EL (cell line): ENCODE data around the gene HELZ.
"Not testable (repeated sequence)": the region's sequence is repeated elsewhere in the genome, so short reads cannot be mapped to it uniquely, and the experiment has no call there.

ENCODE experiments used
- DNase-seq: peaks from one replicate; pipeline ENCODE4 v3.0.0-alpha.2; 2016

The HELZ gene

DNA sequence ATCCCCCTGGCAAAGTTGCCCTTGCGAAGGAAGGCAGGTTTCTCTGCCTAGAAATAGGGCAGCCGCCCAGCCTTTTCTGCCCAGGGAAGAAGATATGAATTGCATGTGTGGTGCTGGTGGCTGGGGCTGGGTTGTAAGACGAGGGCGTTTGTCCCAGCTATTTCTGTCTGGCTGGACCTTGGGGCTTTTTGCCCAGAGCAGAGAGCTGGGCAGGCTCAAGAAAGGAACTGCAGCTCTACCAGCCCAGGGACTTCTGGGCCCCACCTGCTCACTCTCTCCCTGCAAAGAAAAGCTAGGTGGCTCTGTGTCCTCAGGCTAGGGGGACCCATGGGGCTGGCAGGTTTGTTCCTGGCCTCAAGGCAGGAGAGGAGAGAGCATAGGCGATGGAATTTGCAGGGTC lies 200.1 kb downstream of the HELZ start:
- no peak for DNase-seq

DNA sequence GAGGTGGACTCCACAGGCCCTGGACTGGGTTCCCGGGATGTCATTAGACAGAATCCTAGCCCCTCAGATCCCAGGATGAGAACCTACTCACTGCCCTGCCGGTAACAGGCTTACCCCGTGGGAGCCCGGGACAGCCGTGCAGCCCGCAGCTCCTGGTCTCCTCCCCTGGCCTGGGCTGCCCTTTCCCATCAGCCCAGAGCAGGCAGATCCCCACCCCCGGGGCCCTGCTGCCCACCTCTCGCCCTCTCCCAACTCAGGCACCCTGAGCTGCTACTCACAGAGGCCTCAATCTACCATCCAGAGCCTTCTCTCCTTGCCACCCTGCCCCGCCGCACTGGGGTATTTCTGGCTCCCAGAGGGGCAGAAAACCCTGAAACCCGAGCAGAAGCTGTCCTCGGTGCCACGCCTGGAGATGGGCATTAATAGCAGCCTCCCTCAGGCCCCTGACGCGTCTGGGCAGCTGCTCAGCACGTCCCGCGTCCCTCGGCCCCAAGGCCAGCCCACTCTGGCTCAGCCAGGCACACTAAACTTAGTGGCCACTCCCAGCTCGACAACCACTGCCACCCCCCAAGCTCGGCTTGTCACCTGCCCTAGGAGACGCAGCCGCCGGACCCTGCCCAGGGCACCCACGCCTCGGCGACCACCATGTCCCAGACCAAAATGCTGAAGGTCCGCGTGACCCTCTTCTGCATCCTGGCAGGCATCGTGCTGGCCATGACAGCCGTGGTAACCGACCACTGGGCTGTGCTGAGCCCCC lies 200.8 kb downstream of the HELZ start, which contains the start of gene CACNG1:
TSS of gene CACNG1 (plus strand) at position 539 of the 757 bp plus-strand sequence. CDS start at position 646, 107 bp downstream.
- no peak for DNase-seq

DNA sequence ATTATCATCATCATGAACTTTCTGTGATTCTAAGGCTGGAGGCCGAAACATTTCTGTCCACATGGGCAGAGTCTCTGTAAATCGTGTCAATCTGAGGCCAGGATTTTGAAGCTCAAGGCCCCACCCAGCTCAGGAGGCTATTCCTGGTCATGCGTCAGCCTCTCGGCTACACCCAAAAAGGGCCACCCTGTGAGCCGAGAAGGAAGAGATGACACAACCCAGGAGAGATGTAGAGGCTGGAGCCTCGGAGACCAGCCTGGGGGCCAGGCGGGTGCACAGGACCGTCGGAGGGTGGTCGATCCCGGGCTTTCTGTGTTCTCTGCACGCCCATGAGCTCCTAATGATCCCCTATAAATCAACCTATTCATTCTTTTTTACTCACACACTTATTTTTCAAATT lies 201.7 kb downstream of the HELZ start:
- DNase-seq, result no peak

DNA sequence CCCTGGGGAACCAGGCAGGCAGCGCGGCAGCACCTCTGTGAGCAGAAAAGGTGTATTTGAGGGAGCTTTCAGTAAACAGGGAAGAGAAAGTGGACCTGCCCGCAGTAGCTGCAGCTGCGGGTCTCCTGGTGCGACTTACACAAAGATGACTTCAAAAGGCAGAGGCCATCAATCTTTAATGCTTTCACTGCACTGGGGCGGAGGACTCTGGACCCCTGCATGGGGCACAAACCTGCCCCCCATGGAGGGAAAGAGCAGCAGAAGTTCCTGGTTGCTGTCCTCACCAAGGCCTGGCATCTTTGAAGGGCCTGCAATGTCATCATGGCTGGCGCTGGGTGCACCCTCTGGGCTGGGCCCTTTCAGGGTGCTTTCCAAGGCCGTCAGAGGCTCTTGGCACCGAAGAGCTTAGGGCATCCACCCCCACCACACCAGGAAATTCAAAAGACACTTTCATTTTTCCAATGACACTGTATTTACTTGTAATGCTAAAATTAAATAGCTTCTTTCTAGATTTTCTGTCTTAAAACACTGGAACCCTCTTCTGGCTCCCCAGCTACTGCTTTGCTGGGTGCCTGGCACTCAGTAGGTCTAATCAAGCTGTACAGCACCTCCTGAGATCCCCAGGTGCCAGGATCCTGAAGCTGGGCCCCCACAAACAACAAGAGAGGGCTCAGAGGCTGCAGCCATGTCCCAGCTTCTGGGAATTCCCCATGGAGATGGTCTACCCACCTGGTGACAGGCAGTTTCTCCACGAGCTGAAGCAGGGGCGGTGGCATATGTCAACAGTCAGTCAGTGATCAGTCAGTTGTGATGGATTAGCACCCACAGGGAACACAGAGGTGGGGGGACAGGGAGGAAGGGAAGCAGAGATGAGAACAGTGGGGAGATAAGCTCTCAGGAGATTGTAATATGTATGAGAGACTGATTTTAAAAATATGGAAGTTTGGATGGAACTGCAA lies 202.8 kb downstream of the HELZ start:
- no peak for DNase-seq

DNA sequence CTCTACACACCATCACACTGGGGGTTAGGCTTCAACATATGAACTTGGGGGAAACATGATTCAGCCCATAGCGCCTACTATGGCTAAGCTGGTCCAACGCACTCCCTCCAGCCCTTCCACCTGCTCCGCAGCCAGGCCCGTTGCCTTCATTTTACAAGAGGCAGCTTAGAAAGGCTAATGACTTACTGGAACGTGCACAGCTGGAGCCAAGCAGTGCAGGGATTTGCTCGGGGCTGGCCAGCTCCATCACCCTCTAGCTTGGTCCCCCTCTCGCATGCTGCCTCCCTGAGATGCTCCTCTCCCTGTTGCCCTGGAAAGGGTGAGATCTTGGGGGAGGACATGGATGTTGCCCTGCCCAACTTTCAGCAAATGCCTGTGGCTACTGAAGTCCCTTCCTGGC lies 203.5 kb downstream of the HELZ start:
- no peak for DNase-seq

DNA sequence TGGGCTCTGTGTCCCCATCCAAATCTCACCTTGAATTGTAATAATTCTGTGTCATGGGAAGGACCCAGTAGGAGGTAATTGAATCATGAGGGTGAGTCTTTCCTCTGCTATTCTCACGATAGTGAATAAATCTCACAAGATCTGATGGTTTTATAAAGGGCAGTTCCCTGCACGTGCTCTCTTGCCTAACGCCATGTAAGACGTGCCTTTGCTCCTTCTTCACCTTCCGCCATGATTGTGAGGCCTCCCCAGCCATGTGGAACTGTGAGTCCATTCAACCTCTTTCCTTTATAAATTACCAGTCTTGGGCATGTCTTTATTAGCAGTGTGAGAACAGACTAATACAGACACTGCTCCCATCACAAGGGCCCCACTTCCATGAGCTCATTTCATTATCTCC lies 203.9 kb downstream of the HELZ start:
- not testable (repeated sequence) for DNase-seq

DNA sequence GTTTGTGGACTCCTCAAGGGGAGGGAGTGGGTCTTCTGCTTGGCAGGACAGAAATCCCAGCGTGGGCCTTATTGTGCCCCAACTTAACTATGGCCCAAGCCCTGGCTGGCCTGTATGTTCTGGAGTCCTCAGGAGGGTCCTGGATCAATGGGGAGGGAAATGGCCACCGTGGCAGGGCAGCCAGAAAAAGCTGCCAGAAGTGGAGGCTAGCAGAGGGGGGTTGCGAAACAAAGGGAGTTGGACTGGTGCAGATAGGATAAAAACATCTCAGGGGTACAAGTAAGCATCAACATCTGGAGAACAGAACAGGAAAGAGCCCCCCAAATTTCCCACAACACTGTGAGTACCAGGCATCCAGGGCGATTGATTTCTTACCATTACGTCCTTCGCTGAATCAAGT lies 204.3 kb downstream of the HELZ start:
- DNase-seq, result no peak

DNA sequence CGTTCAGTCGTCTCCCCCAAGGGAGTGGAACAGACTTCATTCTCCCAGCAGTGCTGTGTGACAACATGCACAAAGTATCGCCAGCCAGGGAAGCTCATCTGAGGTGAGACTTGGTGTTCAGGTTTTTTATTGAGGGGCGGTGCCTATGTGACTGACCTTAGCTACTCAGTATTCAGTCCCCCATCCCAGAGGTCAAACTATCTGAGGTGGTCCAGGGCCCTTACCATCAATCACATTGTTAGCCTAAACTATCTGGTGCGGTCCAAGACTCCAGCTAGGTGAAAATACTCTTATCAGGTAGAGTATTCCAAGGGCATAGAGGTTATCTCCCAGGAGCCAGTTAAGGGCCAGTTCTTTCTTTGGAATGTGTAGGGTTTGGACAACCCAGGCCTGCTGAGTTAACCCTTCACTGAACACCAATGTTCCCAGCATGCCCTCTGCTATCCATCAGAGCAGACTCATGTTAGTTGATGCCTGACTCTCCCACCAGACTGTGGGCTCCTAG lies 206.1 kb downstream of the HELZ start:
- DNase-seq, result no peak

DNA sequence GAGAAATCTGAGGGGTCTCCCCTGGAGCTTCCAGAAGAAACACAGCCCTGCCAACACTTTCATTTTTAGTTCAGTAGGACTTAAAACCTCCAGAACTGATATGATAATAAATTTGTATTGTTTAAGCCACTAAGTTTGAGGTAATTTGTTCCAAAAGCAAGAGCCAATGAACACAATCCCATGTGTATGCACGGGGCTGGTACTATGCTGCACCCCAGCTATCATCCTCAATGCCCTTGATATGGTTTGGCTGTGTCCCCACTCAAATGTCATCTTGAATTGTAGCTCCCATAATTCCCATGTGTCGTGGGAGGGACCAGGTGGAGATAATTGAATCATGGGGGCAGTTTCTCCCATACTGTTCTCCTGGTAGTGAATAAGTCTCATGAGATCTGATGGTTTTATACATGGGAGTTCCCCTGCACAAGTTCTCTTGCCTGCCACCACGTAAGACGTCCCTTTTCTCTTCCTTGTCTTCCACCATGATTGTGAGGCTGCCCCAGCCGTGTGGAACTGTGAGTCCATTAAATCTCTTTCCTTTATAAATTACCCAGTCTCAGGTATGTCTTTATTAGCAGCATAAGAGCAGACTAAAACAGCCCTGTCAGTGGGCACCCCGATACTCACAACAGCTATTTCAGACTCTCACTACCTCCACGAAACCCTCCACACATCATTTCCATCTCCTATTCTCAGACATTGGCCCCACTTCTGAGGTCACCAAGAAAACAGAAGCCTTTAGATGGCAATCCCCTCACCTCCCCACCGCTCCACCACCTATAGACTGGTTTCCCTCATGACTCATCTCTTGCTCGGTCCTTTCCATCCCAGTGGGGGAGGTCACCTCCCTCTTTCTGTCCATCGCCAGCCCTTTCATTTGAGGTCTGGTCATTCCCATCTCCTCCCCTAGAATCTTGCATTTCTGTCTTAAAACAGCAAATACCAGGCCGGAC lies 209.6 kb downstream of the HELZ start:
- DNase-seq, result no peak

DNA sequence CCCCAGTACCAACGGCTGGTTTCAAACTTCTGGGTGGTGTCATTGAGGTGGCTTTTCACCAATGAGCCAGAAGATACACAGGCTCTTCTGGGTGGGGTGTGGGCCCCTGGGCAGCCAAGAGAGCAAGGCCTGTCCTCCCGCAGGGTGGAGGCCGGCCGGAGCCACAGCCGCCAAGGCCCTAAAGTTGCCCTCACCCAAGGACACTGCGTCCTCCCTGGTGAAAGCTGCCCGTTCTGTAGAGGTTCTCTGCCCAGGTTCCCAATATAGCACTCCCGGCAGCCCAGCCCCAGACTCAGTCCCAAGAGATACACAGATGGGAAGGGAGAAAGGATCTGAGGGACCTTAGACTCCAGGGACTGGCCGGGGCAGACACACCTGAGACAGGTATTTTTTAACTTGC lies 211.4 kb downstream of the HELZ start:
- DNase-seq, result no peak

DNA sequence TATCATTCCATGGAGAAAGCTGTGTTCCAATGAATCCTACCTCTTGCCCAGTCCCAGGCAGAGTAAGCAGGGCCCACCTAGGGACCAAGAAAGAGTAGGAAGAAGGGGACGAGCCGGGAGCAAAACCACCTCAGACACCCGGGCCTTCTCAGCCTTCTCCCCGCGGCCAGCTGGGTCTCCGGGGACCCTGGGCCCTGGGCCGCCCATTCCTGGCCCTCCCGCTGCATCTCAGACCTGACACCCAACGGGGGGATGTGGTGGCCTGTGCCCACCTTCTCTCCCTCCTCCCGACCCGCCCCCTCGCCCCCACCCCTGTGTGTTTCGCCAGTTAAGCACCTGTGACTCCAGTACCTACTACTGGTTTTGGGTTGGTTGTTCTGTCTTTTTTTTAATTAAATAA lies 212.0 kb downstream of the HELZ start:
- no peak for DNase-seq

DNA sequence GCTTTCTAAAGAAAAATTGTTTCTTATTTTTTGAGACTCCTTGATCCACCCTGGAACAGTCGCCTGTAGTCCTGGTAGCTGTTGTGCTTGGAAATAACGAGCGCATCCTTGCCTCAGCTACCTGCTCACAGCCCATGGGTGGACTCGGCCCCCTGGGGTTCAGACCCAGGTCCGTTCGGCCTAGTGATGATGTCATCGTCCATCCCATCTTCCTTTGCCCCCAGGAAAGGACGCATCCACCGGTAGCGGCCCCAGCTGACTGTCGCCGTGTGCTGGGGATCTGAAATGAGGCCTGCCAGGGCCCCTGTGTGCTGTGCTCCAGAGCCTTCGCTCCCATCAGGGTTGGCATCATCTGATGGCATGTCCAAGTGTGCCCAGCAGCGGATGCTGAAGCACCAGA lies 212.6 kb downstream of the HELZ start:
- DNase-seq, result no peak

DNA sequence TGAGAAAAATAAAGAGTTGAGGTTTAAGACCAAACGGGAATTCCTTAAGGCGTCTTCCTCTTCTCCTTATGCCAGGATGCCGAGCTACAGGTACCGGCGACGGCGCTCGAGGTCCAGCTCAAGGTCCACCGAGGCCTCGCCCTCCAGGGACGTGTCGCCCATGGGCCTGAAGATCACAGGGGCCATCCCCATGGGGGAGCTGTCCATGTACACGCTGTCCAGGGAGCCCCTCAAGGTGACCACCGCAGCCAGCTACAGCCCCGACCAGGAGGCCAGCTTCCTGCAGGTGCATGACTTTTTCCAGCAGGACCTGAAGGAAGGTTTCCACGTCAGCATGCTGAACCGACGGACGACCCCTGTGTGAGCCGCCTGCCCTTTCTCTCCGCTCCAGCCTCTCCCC lies 214.4 kb downstream of the HELZ start:
- no peak for DNase-seq

DNA sequence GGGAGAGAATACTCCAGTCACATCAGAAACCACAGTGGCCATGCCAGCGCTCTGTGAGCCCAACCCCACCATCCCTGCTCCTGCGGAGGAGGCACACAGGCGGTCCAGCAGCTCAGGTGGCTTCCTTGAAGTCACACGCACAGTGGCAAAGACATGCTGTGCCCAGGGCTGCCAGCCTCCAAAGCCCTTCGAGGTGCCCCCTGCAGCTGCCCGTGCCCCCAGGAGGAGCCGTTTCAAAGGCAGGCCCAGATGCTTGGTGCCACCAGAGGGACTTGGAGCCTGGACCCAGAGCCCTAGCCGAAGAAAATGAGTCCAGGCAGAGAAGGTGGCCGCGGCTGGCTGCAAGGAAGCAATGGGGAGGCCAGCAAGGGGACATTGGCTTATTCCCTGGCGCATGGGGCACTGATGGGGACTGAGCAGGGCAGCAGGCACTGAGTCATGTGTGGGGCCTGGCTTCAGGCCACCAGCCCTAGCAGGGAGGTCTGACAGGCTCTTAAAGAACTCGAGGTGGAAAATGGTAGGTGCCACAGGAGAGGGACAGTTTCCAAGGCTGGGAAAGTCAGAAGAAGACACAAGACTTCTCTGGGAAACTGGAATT lies 217.9 kb downstream of the HELZ start:
- DNase-seq, result peak; percentile 20

DNA sequence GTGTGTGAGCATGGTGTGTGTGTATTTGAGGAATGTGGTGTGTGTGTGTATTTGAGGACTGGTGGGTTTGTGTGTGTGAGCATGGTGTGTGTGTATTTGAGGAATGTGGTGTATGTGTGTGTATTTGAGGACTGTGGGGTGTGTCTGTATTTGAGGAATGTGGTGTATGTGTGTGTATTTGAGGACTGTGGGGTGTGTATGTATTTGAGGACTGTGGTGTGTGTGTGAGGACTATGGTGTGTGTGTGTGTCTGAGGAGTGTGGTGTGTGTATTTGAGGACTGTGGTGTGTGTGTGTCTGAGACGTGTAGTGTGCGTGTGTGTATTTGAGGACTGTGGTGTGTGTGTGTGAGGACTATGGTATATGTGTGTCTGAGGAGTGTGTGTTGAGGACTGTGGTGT lies 218.7 kb downstream of the HELZ start:
- DNase-seq, result no peak

DNA sequence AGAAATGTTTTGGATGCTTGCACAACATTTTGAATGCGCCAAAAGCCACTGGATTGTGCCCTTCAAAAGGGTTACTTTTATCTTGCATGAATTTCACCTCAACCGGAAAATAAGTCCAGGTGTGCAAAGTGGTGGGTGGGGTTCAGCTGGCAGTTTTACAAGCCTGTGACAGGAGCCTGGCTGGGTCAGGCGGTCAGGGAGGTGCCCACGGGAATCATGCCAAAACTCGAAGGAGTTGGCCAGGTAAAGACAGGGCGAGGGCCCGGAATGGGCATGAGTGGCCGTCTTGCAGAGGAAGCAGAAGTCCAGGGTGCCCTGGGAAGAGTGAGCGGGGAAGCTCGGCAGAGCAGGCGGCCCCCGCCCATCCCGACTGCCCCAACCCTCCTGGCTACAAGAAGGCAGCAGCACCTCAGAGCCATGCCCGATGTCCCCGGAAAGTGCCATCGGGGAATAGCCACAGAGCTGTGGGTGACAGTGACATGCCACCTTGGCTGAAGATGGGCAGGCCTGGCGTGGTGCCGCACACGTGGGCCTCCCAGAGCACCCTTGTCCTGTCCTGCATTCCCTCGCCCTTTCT lies 219.7 kb downstream of the HELZ start:
- no peak for DNase-seq

DNA sequence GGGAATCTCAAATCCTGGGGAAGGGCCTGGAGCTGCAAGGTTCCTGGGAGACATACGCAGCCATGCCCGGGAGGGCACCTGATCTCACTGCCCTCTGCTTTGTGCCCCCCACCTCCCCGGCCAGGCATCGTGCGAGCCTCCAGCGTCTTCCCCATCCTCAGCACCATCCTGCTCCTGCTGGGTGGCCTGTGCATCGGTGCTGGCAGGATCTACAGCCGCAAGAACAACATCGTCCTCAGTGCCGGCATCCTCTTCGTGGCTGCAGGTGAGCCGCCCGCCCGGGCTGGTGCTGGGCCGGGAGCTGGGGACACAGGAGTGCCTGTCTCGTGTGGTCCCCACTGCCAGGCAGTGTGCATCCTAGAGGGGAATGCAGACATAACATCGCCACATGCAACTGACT lies 220.3 kb downstream of the HELZ start:
- DNase-seq, result no peak

DNA sequence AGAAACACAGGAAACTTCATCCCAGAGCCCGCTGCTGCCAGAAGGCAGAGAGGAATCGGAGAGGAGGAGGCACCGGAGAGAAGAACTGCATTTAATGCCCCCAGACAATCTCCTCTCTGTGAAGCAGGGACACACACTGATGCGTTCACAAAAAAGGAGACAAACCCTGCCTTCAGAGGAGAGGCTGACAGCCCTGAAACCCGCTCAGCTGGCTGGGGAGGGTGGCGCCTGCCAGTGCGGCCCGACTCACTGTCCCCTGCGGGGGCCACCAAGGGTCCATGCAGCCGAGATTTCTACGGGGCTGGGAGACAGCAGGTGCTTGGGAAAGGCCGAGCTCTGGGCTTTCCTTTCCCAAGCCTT lies 222.6 kb downstream of the HELZ start:
- no peak for DNase-seq

DNA sequence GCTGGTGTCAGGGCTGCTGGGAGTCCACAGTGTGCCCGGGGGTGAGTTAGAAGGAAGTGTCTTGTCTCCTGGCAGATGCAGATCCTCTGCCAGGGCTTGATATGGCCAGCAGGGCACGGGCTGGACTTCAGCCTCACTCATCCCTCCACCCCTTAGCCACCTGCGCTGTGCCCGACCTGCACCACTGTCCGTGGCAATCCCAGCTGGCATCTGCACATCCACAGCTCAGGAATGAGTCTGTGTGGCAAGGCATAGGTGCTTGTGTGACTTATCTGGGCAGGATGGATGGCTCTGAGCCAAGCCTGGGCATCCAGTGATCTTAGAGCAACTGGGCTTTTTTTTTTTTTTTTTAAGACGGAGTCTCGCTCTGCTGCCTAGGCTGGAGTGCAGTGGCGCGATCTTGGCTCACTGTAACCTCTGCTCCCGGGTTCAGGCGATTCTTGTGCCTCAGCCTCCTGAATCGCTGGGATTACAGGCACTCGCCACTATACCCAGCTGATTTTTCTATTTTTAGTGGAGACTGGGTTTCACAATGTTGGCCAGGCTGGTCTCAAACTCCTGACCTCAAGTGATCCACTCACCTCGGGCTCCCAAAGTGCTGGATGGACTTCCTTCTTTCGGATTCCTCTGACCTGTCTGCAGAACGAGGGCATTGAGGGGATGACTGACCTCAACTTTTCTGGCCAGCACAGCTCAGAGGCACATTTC lies 223.1 kb downstream of the HELZ start:
- no peak for DNase-seq

DNA sequence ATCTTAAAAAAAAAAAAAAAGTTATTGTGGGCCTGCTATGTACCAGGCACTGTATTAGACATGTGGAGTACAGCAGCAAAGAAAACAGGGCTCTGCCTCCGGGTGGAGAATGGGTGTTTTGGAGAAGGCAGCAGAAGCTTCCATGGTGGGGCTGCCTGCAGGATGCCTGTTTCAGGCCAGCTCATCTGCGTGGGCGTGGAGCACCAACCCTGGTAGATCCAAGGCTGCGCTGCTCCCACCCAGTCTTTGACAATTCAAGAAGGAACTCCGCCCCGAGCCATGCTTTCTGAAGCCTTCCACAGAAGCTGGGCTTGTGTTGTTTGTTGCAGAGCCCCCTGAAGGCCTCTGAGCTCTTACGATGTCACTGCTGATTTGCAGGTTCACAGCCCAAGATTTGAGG lies 223.8 kb downstream of the HELZ start:
- DNase-seq, result no peak
